ENCODE measurements around the gene TTC39A.

The TTC39A gene

DNA sequence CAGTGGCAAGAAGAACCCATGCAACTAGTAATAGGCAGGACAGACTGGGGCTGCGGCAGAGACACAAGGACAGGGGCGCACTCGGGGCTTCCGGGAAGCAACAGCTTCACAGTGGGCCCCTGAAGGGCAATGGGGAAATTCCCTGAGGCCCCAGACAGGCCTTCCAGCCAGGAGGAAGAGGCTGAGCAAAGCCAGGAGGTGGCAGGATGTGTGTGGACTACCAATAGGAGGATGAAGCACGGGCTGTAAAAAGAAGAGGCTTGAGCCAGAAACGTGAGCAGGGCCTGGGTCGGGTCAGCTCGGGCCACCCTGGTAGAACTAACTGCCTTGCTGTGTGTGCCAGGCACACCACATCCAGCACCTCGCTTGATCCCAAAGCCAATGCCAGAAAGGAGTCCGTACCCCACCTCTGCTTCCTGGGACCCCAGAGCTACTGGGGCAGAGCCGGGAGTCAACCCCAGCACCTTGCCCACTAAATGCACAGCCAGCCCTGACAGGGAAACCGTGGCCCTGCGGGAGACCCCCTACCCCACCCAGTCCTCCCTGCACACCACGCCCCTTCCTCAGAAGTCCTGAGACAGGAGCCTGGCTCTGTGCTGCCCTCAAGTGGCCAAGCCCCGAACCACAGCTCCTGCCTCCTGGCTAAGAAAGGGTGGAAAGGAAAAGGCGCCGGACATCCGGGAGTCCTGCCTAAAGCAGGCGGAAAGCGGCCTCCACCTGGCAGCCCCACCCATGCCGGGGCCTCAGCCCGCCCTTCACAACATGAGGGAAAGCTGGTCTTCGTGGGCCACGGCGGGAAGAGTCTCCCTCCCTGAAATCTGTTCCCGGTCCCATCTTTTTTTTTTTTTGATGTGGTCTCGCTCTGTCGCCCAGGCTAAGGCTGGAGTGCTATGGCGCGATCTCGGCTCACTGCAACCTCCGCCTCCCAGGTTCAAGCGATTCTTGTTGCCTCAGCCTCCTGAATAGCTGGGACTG lies 33.7 kb downstream of the TTC39A start:
- Histone ChIP-seq H3K14ac (ENCODE audit: low read length) (peak overlapping the region; percentile 50), H2BK15ac (ENCODE audit: low read length) (peak overlapping the region; percentile 38), H4K91ac (ENCODE audit: low read depth, low read length, poor library complexity) (no peak overlapping the region), H2BK120ac (ENCODE audit: low read depth, low read length) (no peak overlapping the region), H3K18ac (ENCODE audit: low read length) (peak overlapping the region; percentile 15), H3K4me3 (ENCODE audit: low read length in 2 of 2) (no peak overlapping the region), H3K4ac (ENCODE audit: low read length) (no peak overlapping the region), H3K27ac (replicated peaks; ENCODE audit: low read length) (no peak overlapping the region), H2BK12ac (ENCODE audit: low read length) (peak overlapping the region; percentile 89), H3K23ac (ENCODE audit: low read depth, low read length, poor library complexity) (no peak overlapping the region), H4K8ac (ENCODE audit: low read depth, low read length) (no peak overlapping the region), H3K4me2 (ENCODE audit: insufficient read depth, low read length, poor library complexity, severe bottlenecking) (peak overlapping the region; percentile 38), H2BK5ac (ENCODE audit: low read length) (no peak overlapping the region), H3K9me3 (replicated peaks in 1 of 2; ENCODE audit: control insufficient read depth in 2 of 2, insufficient read depth in 1 of 2, low read depth in 1 of 2, low read length in 2 of 2) (peaks cover 0 to 2% of the 10 kb centered on the region in 2 donors), H3K27me3 (ENCODE audit: control insufficient read depth in 3 of 3, insufficient read depth in 3 of 3, low read depth in 1 of 3, low read length in 3 of 3) (no peaks in the 10 kb centered on the region), H3K9ac (ENCODE audit: low read depth, low read length, poor library complexity) (no peak overlapping the region), H3K79me1 (ENCODE audit: low read depth, low read length) (no peaks in the 10 kb centered on the region), H2AFZ (ENCODE audit: low read length) (peak overlapping the region; percentile 95), H3K4me1 (ENCODE audit: control insufficient read depth in 2 of 2, insufficient read depth in 1 of 2, low read depth in 1 of 2, low read length in 2 of 2) (peaks cover 0 to 2% of the 10 kb centered on the region in 2 donors), H2AK5ac (ENCODE audit: low read depth, low read length) (peak overlapping the region; percentile 76), H3K36me3 (replicated peaks in 1 of 2; ENCODE audit: control insufficient read depth in 2 of 2, insufficient read depth in 2 of 2, low read length in 2 of 2) (no peaks in the 10 kb centered on the region)
- no CpG with 5 or more reads among the region's 33 CpGs for WGBS, 2 donors (ENCODE audit: extremely low coverage in 2 of 2, insufficient read length in 2 of 2, insufficient replicate concordance in 1 of 2)
- DNase-seq (ENCODE audit: low spot score) = peak; percentile 83

DNA sequence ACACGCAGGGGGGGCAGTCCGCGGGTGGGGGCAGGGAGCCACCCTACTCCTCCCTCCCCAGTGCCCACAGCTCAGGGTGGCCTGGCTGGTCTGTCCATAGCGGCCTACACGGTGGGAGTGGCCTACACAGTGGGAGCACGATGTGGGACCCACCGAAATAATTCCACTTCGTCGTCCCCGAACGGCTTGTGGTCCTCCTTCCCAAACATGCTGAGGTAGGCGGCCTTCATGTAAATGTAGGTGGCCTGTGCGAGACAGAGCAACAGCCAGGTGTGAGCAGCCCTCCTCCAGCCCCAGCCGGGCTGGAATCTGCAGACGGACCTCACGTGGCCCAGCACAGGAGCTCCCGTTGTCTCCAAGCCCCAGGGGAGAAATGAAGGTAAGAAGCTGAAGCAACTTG lies 34.4 kb downstream of the TTC39A start:
- Histone ChIP-seq H2AK5ac (ENCODE audit: low read depth, low read length) (peak overlapping the region; percentile 76), H3K23ac (ENCODE audit: low read depth, low read length, poor library complexity) (no peak overlapping the region), H3K4me2 (ENCODE audit: insufficient read depth, low read length, poor library complexity, severe bottlenecking) (no peak overlapping the region), H4K91ac (ENCODE audit: low read depth, low read length, poor library complexity) (no peak overlapping the region), H3K18ac (ENCODE audit: low read length) (no peak overlapping the region), H2BK12ac (ENCODE audit: low read length) (no peak overlapping the region), H2AFZ (ENCODE audit: low read length) (peak overlapping the region; percentile 95), H2BK5ac (ENCODE audit: low read length) (peak overlapping the region; percentile 2), H3K4me1 (ENCODE audit: control insufficient read depth in 2 of 2, insufficient read depth in 1 of 2, low read depth in 1 of 2, low read length in 2 of 2) (peaks cover 0 to 2% of the 10 kb centered on the region in 2 donors), H3K9ac (ENCODE audit: low read depth, low read length, poor library complexity) (no peak overlapping the region), H3K4me3 (ENCODE audit: low read length in 2 of 2) (no peak overlapping the region), H3K36me3 (replicated peaks in 1 of 2; ENCODE audit: control insufficient read depth in 2 of 2, insufficient read depth in 2 of 2, low read length in 2 of 2) (no peaks in the 10 kb centered on the region), H3K9me3 (replicated peaks in 1 of 2; ENCODE audit: control insufficient read depth in 2 of 2, insufficient read depth in 1 of 2, low read depth in 1 of 2, low read length in 2 of 2) (peaks cover 0 to 2% of the 10 kb centered on the region in 2 donors), H4K8ac (ENCODE audit: low read depth, low read length) (no peak overlapping the region), H3K14ac (ENCODE audit: low read length) (peak overlapping the region; percentile 50), H3K27me3 (ENCODE audit: control insufficient read depth in 3 of 3, insufficient read depth in 3 of 3, low read depth in 1 of 3, low read length in 3 of 3) (no peaks in the 10 kb centered on the region), H3K4ac (ENCODE audit: low read length) (no peak overlapping the region), H3K79me1 (ENCODE audit: low read depth, low read length) (no peaks in the 10 kb centered on the region), H3K27ac (replicated peaks; ENCODE audit: low read length) (no peak overlapping the region), H2BK120ac (ENCODE audit: low read depth, low read length) (no peak overlapping the region), H2BK15ac (ENCODE audit: low read length) (peak overlapping the region; percentile 38)
- no peak for DNase-seq (ENCODE audit: low spot score)
- WGBS, 2 donors (ENCODE audit: extremely low coverage in 2 of 2, insufficient read length in 2 of 2, insufficient replicate concordance in 1 of 2) = no CpG with 5 or more reads among the region's 17 CpGs

DNA sequence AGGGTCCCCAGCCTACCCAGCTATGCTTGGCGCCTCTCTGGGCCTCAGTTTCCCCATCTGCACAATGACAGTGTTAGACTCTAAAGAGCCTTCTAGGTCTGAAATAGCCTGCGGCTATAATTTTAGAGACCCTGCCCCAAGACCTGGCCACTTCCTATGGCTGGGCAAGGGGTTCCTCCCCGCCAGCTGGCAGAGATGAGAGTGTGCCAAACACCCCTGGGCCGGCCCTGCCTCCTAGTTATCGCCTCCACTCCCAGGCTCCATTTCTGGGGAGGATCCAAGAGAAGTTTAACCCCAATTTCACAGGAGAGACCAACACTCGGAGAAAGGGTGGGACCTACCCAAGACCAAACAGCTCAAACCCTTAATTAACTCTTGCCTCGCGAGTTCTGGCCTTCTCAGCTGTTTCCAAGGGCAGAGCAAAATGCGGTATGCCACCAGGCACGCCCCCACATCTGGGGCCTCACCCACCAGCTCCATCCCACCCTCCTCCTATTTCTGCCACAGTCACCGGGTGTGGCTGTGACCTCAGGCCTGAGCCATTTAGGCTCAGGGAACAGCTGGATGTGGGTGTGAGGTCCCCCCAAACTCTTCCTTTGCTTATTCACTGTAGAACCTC lies 35.7 kb downstream of the TTC39A start:
- Histone ChIP-seq H4K91ac (ENCODE audit: low read depth, low read length, poor library complexity) (no peak overlapping the region), H3K9me3 (replicated peaks in 1 of 2; ENCODE audit: control insufficient read depth in 2 of 2, insufficient read depth in 1 of 2, low read depth in 1 of 2, low read length in 2 of 2) (peaks cover 0 to 2% of the 10 kb centered on the region in 2 donors), H2BK120ac (ENCODE audit: low read depth, low read length) (no peak overlapping the region), H3K79me1 (ENCODE audit: low read depth, low read length) (no peaks in the 10 kb centered on the region), H2BK5ac (ENCODE audit: low read length) (peak overlapping the region; percentile 71), H3K9ac (ENCODE audit: low read depth, low read length, poor library complexity) (no peak overlapping the region), H3K36me3 (replicated peaks in 1 of 2; ENCODE audit: control insufficient read depth in 2 of 2, insufficient read depth in 2 of 2, low read length in 2 of 2) (no peaks in the 10 kb centered on the region), H2AFZ (ENCODE audit: low read length) (no peak overlapping the region), H2BK12ac (ENCODE audit: low read length) (no peak overlapping the region), H3K4me3 (ENCODE audit: low read length in 2 of 2) (no peak overlapping the region), H3K18ac (ENCODE audit: low read length) (no peak overlapping the region), H3K27ac (replicated peaks; ENCODE audit: low read length) (no peak overlapping the region), H2AK5ac (ENCODE audit: low read depth, low read length) (no peak overlapping the region), H3K4me1 (ENCODE audit: control insufficient read depth in 2 of 2, insufficient read depth in 1 of 2, low read depth in 1 of 2, low read length in 2 of 2) (peaks cover 0 to 2% of the 10 kb centered on the region in 2 donors), H3K4me2 (ENCODE audit: insufficient read depth, low read length, poor library complexity, severe bottlenecking) (no peak overlapping the region), H3K14ac (ENCODE audit: low read length) (no peak overlapping the region), H4K8ac (ENCODE audit: low read depth, low read length) (no peak overlapping the region), H2BK15ac (ENCODE audit: low read length) (no peak overlapping the region), H3K27me3 (ENCODE audit: control insufficient read depth in 3 of 3, insufficient read depth in 3 of 3, low read depth in 1 of 3, low read length in 3 of 3) (no peaks in the 10 kb centered on the region), H3K4ac (ENCODE audit: low read length) (no peak overlapping the region), H3K23ac (ENCODE audit: low read depth, low read length, poor library complexity) (no peak overlapping the region)
- DNase-seq (ENCODE audit: low spot score) = no peak
- no CpG with 5 or more reads among the region's 11 CpGs for WGBS, 2 donors (ENCODE audit: extremely low coverage in 2 of 2, insufficient read length in 2 of 2, insufficient replicate concordance in 1 of 2)

DNA sequence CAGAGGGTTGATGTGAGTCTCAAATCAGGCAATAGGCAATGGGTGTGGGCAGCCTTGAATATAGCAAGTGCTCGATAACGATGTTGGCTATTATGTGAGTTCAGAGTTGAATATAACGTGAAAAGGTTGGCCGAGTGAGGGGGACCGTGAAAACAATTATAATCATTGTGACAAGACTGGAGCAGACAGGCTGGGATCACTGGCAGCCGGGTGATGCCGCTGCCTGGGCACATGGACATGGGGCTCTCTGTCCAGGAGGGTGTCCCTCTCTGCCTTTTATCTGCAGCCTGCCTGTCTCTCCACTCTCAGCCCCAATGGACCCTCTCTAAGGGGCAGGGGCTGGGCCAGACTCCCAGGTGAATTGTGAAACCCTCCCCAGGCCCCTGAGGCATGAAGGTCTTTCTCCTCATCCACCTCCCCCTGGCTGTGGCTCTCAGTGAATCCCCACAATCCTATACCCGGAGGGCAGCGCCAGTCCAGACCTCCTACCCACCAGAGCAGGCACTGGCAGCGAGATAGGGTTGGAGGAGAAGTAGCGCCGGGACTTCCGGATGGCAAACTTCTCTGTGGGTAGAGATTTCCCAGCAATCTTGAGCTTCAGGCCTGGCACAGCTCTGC lies 36.4 kb downstream of the TTC39A start:
- Histone ChIP-seq H4K8ac (ENCODE audit: low read depth, low read length) (no peak overlapping the region), H3K4me2 (ENCODE audit: insufficient read depth, low read length, poor library complexity, severe bottlenecking) (no peak overlapping the region), H2AK5ac (ENCODE audit: low read depth, low read length) (no peak overlapping the region), H3K18ac (ENCODE audit: low read length) (peak overlapping the region; percentile 36), H3K36me3 (replicated peaks in 1 of 2; ENCODE audit: control insufficient read depth in 2 of 2, insufficient read depth in 2 of 2, low read length in 2 of 2) (no peaks in the 10 kb centered on the region), H3K4me1 (ENCODE audit: control insufficient read depth in 2 of 2, insufficient read depth in 1 of 2, low read depth in 1 of 2, low read length in 2 of 2) (peaks cover 0 to 2% of the 10 kb centered on the region in 2 donors), H3K9me3 (replicated peaks in 1 of 2; ENCODE audit: control insufficient read depth in 2 of 2, insufficient read depth in 1 of 2, low read depth in 1 of 2, low read length in 2 of 2) (no peaks in the 10 kb centered on the region), H3K79me1 (ENCODE audit: low read depth, low read length) (no peaks in the 10 kb centered on the region), H3K27me3 (ENCODE audit: control insufficient read depth in 3 of 3, insufficient read depth in 3 of 3, low read depth in 1 of 3, low read length in 3 of 3) (no peaks in the 10 kb centered on the region), H3K4me3 (ENCODE audit: low read length in 2 of 2) (no peak overlapping the region), H2BK5ac (ENCODE audit: low read length) (no peak overlapping the region), H2BK120ac (ENCODE audit: low read depth, low read length) (no peak overlapping the region), H3K27ac (replicated peaks; ENCODE audit: low read length) (no peak overlapping the region), H4K91ac (ENCODE audit: low read depth, low read length, poor library complexity) (no peak overlapping the region), H2AFZ (ENCODE audit: low read length) (no peak overlapping the region), H2BK15ac (ENCODE audit: low read length) (no peak overlapping the region), H3K14ac (ENCODE audit: low read length) (no peak overlapping the region), H3K23ac (ENCODE audit: low read depth, low read length, poor library complexity) (no peak overlapping the region), H3K9ac (ENCODE audit: low read depth, low read length, poor library complexity) (no peak overlapping the region), H3K4ac (ENCODE audit: low read length) (no peak overlapping the region), H2BK12ac (ENCODE audit: low read length) (no peak overlapping the region)
- no peak for DNase-seq (ENCODE audit: low spot score)
- no CpG with 5 or more reads among the region's 13 CpGs for WGBS, 2 donors (ENCODE audit: extremely low coverage in 2 of 2, insufficient read length in 2 of 2, insufficient replicate concordance in 1 of 2)

Data from neuronal stem cell (in vitro differentiated cells).